Adrenal gland (tissue), 12 donors: ENCODE data around the gene AKAP13. TPM values are rescaled to one million over a fixed set of nuclear protein-coding genes. Genes with fewer than 3 reads are reported as not detected.

Experiments used
- DNase-seq, 7 donors: peaks; one replicate each; pipeline ENCODE4 v3.0.0-alpha.2; 2019 to 2020
- H3K27ac ChIP-seq, 5 donors: fragments of 200-600 bp; sonication (generic) in 4 of 5; 1 replicate in 3 of 5; 2 replicates in 2 of 5; pipeline versions ENCODE4 v1.5.1 to v1.8.0; 2016 to 2020; ENCODE audit warnings: mild to moderate bottlenecking in 1 of 5
- H3K27me3 ChIP-seq: fragments of 200-600 bp; 2 replicates; pipeline ENCODE4 v1.8.0; 2021
- H3K36me3 ChIP-seq, 2 donors: fragments of 200-600 bp; replicated peaks in 1 of 2; 1 replicate in 1 of 2; 2 replicates in 1 of 2; pipeline versions ENCODE4 v1.5.1 to v1.8.0; 2018 to 2022
- H3K4me1 ChIP-seq, 2 donors: fragments of 200-600 bp; replicated peaks in 1 of 2; 1 replicate in 1 of 2; 2 replicates in 1 of 2; pipeline versions ENCODE4 v1.5.1 to v1.8.0; 2018 to 2021
- H3K4me3 ChIP-seq, 4 donors: fragments of 200-600 bp; sonication (generic) in 3 of 4; one replicate each; pipeline ENCODE4 v1.5.1; 2016 to 2018
- H3K9me3 ChIP-seq, 3 donors: fragments of 200-600 bp; sonication (generic) in 1 of 3; replicated peaks in 1 of 3; 1 replicate in 2 of 3; 2 replicates in 1 of 3; pipeline versions ENCODE4 v1.5.1 to v1.8.0; 2016 to 2021
- POLR2A ChIP-seq, 2 donors: fragments of 450-650 bp; IDR thresholded peaks; one replicate each; pipeline ENCODE4 v1.6.1; 2017; ENCODE audit warnings: antibody characterized with exemption in 2 of 2, mild to moderate bottlenecking in 2 of 2, moderate library complexity in 1 of 2
- WGBS, 4 donors: extraction: QIAGEN DNeasy Blood & Tissue Kit in 2 of 4; methylation state at CpG; one replicate each; pipeline versions ENCODE4 v1.1.5 to v1.1.7; 2013 to 2017; 5-methylcytosine and 5-hydroxymethylcytosine counted together
- intact Hi-C, 2 donors: fragments of 100-400 bp; cut with DNase I; formaldehyde crosslinking; loops; one replicate each; pipeline versions ENCODE4 v1.14.1 to v1.15.0; 2022 to 2023
- polyA plus RNA-seq, 3 donors: library from polyadenylated mRNA; stranded (reverse); fragments of 200-250 nt in 2 of 3; fragments of 350-450 nt in 1 of 3; fragmentation: Illumina TruSeq in 1 of 3; extraction: RNeasy Lipid Tissue Mini Kit (QIAGEN cat#74804) in 1 of 3; gene quantifications; one replicate each; pipeline ENCODE4 v1.2.3, GENCODE V29; 2013 to 2014
- total RNA-seq, 9 donors: library from RNA; depleted of rRNA in 4 of 9; stranded (reverse); fragments of >200 nt in 4 of 9; fragments of 120-200 nt in 1 of 9; fragmentation: NEBNext Ultra II Directional in 1 of 9; extraction: Animal tissue kit (Norgen Biotek cat#: 25700) in 1 of 9; gene quantifications; one replicate each; pipeline versions ENCODE4 v1.1.0 to v1.2.4, GENCODE V29; 2013 to 2023
- TF ChIP-seq, protein P1 (sequence below), 6 experiments: fragments of 450-650 bp in 4 of 6; fragments of 200-600 bp in 2 of 6; sonication (generic) in 1 of 6; IDR thresholded peaks; 1 replicate in 5 of 6; 2 replicates in 1 of 6; pipeline versions ENCODE4 v1.5.1 to v1.8.0; 2016 to 2021; ENCODE audit warnings: antibody characterized with exemption in 6 of 6, mild to moderate bottlenecking in 2 of 6, moderate library complexity in 1 of 6
- donor health status: healthy with polysubstance abuse.
- donor health status: Bipolar disorder and iron deficiency.
- donor health status: DM: yes; HTN: yes; CAD: no.
- donor health status: DM: no; HTN: no; CAD: no.
- donor health status: DM: no; HTN: no; CAD: no.
- donor health status: DM: yes; HTN: yes; CAD: no.

The AKAP13 gene
- total and polyA plus RNA-seq, 12 donors = 42.7 to 144 (median 89.2) TPM

DNA sequence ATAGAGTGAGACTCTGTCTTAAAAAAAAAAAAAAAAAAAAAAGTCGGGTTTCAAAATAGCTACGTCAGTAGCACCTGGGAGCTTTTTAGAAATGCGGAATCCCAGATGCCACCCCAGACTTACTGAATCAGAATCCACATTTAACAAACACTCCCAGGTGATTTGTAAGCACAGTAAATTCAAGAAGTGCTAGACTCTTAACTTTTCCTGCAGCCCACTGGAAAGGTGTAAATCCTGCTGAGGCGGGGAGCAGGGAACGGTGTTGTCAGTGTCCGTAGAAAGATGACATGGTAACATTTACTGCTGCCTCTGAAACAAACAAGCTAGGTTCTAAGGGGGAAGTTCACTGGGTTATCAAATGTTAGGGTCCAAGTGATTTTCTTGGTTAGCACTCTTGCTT, 2.4 kb upstream of the AKAP13 start:
- TF ChIP-seq POLR2A (IDR thresholded peaks at IDR 0.05) = no peak
- TF ChIP-seq, protein P1, sequence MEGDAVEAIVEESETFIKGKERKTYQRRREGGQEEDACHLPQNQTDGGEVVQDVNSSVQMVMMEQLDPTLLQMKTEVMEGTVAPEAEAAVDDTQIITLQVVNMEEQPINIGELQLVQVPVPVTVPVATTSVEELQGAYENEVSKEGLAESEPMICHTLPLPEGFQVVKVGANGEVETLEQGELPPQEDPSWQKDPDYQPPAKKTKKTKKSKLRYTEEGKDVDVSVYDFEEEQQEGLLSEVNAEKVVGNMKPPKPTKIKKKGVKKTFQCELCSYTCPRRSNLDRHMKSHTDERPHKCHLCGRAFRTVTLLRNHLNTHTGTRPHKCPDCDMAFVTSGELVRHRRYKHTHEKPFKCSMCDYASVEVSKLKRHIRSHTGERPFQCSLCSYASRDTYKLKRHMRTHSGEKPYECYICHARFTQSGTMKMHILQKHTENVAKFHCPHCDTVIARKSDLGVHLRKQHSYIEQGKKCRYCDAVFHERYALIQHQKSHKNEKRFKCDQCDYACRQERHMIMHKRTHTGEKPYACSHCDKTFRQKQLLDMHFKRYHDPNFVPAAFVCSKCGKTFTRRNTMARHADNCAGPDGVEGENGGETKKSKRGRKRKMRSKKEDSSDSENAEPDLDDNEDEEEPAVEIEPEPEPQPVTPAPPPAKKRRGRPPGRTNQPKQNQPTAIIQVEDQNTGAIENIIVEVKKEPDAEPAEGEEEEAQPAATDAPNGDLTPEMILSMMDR (IDR thresholded peaks at IDR 0.05) = no peak
- no peak overlapping the region for H3K4me3 ChIP-seq
- DNase-seq = no peak
- H3K27ac ChIP-seq = no peak overlapping the region
- WGBS, 4 donors = 93 to 96% (median 95%) methylated on average over 6 of the region's 6 CpGs
- no peaks in the 10 kb centered on the region for H3K36me3 ChIP-seq
- no peaks in the 10 kb centered on the region for H3K9me3 ChIP-seq
- H3K4me1 ChIP-seq = peaks cover 11% of the 10 kb centered on the region in 2 donors
- no peaks in the 10 kb centered on the region for H3K27me3 ChIP-seq
- intact Hi-C loops = no loop called here

GRCh38 chr15:85379403-85380131, 836 bp upstream of the AKAP13 start:
- Histone ChIP-seq H3K9me3 (no peaks in the 10 kb centered on the region), H3K36me3 (no peaks in the 10 kb centered on the region), H3K4me3 (peak overlapping the region in 2 of 4 donors; percentile 83), H3K27me3 (no peaks in the 10 kb centered on the region), H3K27ac (peak overlapping the region in 3 of 5 donors; percentile 52 to 94 (median 91)), H3K4me1 (peaks cover 11 to 15% of the 10 kb centered on the region in 2 donors)
- TF ChIP-seq, protein P1 (IDR thresholded peaks at IDR 0.05) = no peak
- TF ChIP-seq POLR2A (IDR thresholded peaks at IDR 0.05) = no peak
- WGBS, 4 donors = 2 to 5% (median 4%) methylated on average over 19 of the region's 19 CpGs
- intact Hi-C loops = no loop called here
- peak in 3 of 7 donors; percentile 25 to 60 (median 26) for DNase-seq

DNA sequence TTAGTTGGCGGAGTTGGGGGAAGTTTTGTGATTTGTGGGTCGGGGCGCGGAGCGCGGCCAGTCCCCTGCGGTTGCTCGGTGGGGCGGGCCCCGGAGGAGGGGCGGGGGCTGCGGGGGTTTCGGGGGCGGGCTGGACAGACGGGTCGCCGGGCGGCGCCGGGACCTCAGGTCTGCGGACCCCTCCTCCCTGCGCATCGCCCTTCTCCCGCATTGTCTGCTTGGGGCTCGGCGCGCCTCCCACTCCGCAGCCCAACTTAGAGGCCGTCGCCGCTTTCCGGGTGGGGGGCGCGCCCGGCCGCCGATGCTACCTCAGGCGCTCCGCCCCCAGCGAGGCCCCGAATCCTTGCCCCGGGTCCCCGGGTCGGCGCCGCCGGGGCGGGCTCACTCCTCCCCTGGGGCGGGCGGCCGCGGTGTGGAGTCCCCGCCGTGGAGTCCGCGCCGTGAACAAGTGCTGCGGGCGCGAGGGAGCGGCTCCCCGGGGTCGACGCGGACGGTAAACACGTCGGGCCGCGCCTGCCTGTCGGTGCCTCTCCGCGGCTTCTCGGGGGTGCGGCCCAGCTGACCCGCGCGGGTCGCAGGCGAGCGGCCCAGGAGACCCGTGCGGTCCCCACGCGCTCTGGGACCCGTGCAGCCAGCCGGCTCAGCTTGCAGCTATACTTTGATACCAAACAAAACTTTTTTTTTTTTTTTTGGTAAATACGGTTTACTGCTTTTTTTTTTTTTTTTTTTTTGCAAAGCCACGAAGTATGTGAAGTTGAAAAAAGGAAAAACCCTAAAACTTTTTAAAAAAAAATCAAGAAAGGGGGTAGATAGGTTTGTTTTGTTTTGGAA, 624 bp downstream of the AKAP13 start:
- 0 to 1% (median 0%) methylated on average over 15 to 88 of the region's 89 CpGs for WGBS, 4 donors
- Histone ChIP-seq H3K27me3 (no peaks in the 10 kb centered on the region), H3K9me3 (no peaks in the 10 kb centered on the region), H3K36me3 (no peaks in the 10 kb centered on the region), H3K4me1 (peaks cover 11 to 15% of the 10 kb centered on the region in 2 donors), H3K4me3 (peak overlapping the region; percentile 78 to 83 (median 83)), H3K27ac (peak overlapping the region; percentile 25 to 94 (median 91))
- peak; percentile 32 to 61 (median 46) for DNase-seq
- TF ChIP-seq POLR2A (IDR thresholded peaks at IDR 0.05) = no peak
- intact Hi-C loops = no loop called here

- H3K27me3 ChIP-seq = no peaks in the 10 kb centered on the region
- no peak for DNase-seq
- 67 to 73% (median 72%) methylated on average over 10 of the region's 10 CpGs for WGBS, 4 donors
- H3K9me3 ChIP-seq = no peaks in the 10 kb centered on the region
- H3K36me3 ChIP-seq = no peaks in the 10 kb centered on the region
- peak overlapping the region in 1 of 4 donors; percentile 83 for H3K4me3 ChIP-seq
- intact Hi-C loops = no loop called here
- TF ChIP-seq, protein P1 (IDR thresholded peaks at IDR 0.05) = no peak
- TF ChIP-seq POLR2A (IDR thresholded peaks at IDR 0.05) = no peak
- H3K4me1 ChIP-seq = peaks cover 11 to 15% of the 10 kb centered on the region in 2 donors
- H3K27ac ChIP-seq = no peak overlapping the region
Measured at GRCh38 chr15:85381850-85382751, 1.7 kb downstream of the AKAP13 start.
